GM12865 (cell line): ENCODE data around the gene TMEM204.

Experiments
- DNase-seq: peaks from one replicate; pipeline ENCODE4 v3.0.0; 2010; ENCODE audit warnings: low read depth
- H3K4me3 ChIP-seq: 2 replicates; pipeline ENCODE4 v1.5.1; 2011; ENCODE audit warnings: mild to moderate bottlenecking, low read depth, low read length, control low read depth
- TF ChIP-seq, protein P1 (sequence below): IDR thresholded peaks from 2 replicates; pipeline ENCODE4 v1.5.1; 2011; ENCODE audit warnings: low read length, control low read depth, low read depth, inconsistent platforms; ENCODE audit not compliant: insufficient read depth; ENCODE audit errors: missing control alignments

Gene TMEM204

DNA sequence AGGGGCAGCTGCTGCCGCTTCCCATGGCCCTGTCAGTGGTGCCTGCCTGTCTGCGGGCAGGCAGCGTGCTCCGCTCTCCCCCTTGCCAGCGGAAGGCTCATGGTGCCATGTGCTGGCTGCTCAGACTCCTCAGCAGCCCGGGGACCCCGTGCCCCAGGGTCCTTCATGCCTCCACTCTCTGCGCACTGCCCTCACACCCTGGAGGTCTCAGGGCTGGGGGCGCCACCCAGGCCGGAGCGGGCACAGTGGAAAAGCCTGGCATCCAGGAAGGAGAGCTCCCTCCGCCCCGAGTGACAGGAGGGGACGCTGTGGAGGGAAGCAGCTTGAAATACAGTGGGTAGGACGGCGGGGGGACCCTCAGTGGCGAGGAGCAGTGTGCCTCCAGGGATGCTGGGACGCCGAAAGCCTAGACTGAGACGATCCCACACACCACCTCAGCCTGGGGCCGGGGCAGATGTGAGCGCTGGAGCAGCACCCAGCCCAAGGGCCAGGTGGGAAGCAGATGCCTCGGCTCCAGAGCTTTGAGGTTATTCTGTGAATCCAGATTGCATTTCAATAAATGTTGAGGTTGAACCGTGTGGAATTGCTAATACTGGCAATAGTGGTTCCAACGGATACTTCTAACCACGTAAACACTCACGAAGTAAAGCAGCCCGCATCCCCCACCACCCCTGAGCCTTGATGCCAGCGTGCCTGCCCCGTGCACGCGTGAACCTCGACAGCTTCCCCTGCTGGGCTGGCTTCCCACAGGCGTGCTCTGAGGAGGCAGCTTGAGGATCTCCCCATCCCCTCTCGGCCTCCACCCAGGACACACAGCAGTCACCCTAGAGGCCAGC is 6.5 kb downstream of the TMEM204 start:
- no peak for DNase-seq
- TF ChIP-seq, protein P1, sequence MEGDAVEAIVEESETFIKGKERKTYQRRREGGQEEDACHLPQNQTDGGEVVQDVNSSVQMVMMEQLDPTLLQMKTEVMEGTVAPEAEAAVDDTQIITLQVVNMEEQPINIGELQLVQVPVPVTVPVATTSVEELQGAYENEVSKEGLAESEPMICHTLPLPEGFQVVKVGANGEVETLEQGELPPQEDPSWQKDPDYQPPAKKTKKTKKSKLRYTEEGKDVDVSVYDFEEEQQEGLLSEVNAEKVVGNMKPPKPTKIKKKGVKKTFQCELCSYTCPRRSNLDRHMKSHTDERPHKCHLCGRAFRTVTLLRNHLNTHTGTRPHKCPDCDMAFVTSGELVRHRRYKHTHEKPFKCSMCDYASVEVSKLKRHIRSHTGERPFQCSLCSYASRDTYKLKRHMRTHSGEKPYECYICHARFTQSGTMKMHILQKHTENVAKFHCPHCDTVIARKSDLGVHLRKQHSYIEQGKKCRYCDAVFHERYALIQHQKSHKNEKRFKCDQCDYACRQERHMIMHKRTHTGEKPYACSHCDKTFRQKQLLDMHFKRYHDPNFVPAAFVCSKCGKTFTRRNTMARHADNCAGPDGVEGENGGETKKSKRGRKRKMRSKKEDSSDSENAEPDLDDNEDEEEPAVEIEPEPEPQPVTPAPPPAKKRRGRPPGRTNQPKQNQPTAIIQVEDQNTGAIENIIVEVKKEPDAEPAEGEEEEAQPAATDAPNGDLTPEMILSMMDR, result no peak
- H3K4me3 ChIP-seq, result no peak overlapping the region

DNA sequence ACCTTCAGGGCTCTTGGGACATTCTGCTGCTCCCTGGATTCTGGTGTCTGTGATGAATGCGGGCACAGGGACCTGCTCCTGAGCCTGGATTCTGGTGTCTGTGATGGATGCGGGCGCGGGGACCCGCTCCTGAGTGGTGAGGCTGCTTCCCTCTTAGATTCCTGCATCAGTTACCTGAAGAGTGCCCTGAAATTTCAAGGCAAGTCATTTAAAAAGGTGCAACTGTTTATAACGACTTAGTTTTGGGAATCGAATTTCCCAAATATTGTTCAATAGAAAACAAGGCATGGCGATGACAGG is 7.0 kb downstream of the TMEM204 start:
- no peak for DNase-seq
- no peak overlapping the region for H3K4me3 ChIP-seq
- TF ChIP-seq, protein P1, result no peak

DNA sequence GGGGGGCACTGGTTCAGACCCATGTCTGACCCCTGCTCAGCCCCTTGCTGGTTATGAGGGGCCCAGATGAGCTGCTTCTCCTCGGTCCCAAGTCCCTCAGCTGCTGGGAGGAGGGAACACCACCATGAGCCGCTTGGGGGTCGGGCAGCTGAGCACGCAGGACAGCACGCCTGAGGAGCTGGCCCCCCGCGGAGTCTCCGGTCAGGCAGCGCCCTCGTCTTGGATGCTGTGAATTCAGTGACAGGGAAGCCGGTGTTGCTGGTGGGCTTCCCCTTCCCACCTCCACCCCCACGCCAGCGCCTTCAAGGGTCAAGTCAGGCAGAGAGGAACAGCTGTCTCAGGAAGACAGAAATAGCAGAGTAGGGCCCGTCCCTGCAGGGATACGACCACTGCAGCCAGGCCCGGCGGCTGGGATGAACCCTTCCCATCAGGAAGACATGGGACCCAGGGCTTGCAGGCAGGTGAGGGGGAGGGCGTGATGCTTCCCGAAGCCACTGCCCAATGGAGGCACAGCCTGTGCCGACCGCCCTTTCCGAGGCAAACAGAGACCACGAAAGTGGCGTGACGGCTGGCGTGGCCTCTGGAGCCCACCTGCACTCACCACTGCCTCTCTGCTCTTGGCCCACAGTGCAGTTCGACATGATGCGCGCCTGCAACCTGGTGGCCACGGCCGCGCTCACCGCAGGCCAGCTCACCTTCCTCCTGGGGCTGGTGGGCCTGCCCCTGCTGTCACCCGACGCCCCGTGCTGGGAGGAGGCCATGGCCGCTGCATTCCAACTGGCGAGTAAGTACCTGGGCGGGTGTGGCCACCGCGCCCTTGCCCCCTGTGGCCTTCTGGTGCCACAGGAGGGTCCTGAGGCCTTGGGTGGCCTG is 8.1 kb downstream of the TMEM204 start:
- TF ChIP-seq, protein P1, result no peak
- H3K4me3 ChIP-seq, result no peak overlapping the region
- DNase-seq, result no peak

DNA sequence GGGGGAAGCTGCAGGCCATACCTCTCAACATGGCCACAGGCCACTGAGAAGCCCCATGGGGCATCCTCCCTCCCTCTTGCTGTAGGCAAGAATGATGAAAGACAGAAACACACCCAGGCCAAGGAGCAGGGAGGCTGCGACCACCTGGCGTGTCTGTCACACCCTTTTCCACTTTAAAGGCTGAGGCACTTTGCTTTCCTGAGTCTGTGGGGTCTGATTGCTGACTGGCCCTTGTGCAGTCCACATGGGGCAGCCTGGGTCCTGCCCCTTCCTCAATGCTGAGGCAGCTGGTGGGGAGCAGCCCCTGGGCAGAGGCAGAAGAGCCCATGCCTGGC is 8.7 kb downstream of the TMEM204 start:
- TF ChIP-seq, protein P1, result no peak
- DNase-seq, result no peak
- no peak overlapping the region for H3K4me3 ChIP-seq

DNA sequence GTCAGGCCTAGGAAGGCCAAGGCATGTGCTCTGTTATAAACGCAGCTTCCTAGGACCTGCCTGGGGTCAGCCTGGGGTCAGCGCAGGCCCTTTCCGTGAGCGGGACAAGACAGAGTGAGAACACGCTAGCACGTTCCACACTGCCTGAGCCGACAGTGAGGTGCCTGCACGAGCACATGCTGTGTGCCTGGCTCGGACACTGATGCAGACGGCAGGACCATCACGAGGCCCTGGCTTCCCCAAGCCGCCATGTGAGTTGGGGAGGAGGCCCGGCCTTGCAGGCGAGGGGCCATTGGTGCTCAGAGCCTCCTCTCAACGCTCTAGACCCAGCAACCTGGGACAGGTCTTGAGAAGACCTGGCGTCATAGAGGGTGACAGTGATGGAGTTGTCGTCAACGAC is 9.1 kb downstream of the TMEM204 start:
- TF ChIP-seq, protein P1, result no peak
- no peak for DNase-seq
- H3K4me3 ChIP-seq, result no peak overlapping the region

DNA sequence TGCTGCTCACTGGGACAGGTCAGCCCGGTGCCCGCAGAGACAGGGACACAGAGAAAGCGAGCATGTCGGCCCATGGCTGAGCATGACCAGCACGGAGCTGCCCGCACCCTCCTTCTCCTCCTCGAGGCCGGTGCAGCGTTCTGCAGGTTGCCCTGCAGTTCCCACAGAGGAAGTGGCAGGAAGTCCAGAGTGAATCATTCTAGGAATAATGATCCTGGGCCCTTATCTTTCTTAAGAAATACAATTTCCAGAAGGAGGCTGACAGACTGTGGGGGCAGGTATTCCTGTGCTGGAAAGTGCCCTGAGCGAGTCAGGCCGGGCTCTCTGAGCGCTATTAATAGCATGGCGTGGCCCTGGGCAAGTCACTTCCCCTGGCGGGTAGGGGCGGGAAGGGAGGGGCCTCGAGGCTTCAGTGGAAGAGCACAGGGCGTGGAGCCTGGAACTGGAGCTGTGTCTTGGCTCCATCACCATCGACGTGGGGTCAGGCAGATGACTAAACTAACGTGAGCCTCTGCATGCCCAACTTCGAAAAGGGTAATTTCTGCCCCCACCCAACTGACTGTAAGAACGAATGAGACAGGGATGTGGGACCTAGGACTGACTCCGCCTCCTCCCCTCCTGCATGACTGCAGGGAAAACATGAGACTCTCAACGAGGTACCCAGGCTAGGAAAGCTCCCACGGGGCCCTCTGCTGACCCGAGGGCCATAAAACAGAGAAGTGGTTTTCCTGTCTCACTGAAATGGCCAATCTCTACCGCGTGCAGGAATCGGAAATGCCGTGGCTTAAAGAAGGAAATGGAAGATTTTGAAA is 9.8 kb downstream of the TMEM204 start:
- DNase-seq, result peak; percentile 30
- TF ChIP-seq, protein P1, result no peak
- H3K4me3 ChIP-seq, result no peak overlapping the region
